IMR-90 (cell line): ENCODE results near the gene KCTD16. TPM values are rescaled to one million over a fixed set of nuclear protein-coding genes. Genes with fewer than 3 reads are reported as not detected.

Source experiments
- ATAC-seq: fragments of 200-7000 bp; cut with Tn5 transposase; 2 replicates; pipeline ENCODE4 v1.9.1; 2020; ENCODE audit warnings: low read depth, mild to moderate bottlenecking, moderate library complexity
- BruUV-seq: library from RNA; stranded (reverse); fragments of 400-500 nt; replicated peaks from 2 replicates; lab custom pipeline; 2021; lab: Mats Ljungman, UMichigan
- CTCF ChIA-PET: fragments of 300-600 bp; formaldehyde crosslinking; extraction: SDS; loops from one replicate; lab custom pipeline; 2021; ENCODE audit warnings: antibody characterized with exemption; lab: Yijun Ruan, JAX
- POLR2A ChIA-PET: fragments of 300-600 bp; sonication (Branson Sonifier 250); formaldehyde crosslinking; loops from one replicate; lab custom pipeline; 2022; ENCODE audit warnings: antibody characterized with exemption; ENCODE audit not compliant: unreplicated experiment; lab: Charles Lee
- DNase-seq: peaks from one replicate; pipeline ENCODE4 v3.0.0; 2013
- H2AFZ ChIP-seq: replicated peaks from 2 replicates; pipeline ENCODE3; 2013; ENCODE audit warnings: low read length, mild to moderate bottlenecking; ENCODE audit not compliant: poor library complexity
- H2AK5ac ChIP-seq: 2 replicates; pipeline ENCODE4 v1.6.1; 2013; ENCODE audit warnings: low read depth, low read length, inconsistent platforms
- H2AK9ac ChIP-seq: replicated peaks from 2 replicates; pipeline ENCODE3; 2013; ENCODE audit warnings: mild to moderate bottlenecking, low read depth, low read length, moderate library complexity; ENCODE audit not compliant: poor library complexity
- H2BK120ac ChIP-seq: 2 replicates; pipeline ENCODE4 v1.6.1; 2013; ENCODE audit warnings: low read depth, low read length, inconsistent platforms
- H2BK15ac ChIP-seq: 3 replicates; pipeline ENCODE4 v1.6.1; 2013; ENCODE audit warnings: low read depth, low read length, inconsistent platforms
- H2BK20ac ChIP-seq: 2 replicates; pipeline ENCODE4 v1.6.1; 2013; ENCODE audit warnings: low read depth, mild to moderate bottlenecking, inconsistent platforms, low read length, moderate library complexity
- H2BK5ac ChIP-seq: 2 replicates; pipeline ENCODE4 v1.6.1; 2013; ENCODE audit warnings: mild to moderate bottlenecking, low read depth, low read length, inconsistent platforms; ENCODE audit not compliant: poor library complexity, severe bottlenecking
- H3K14ac ChIP-seq: replicated peaks from 2 replicates; pipeline ENCODE4 v1.6.1; 2013; ENCODE audit warnings: low read depth, low read length, inconsistent platforms
- H3K18ac ChIP-seq: 2 replicates; pipeline ENCODE4 v1.6.1; 2013; ENCODE audit warnings: low read depth, low read length, control low read depth
- H3K23ac ChIP-seq: 2 replicates; pipeline ENCODE4 v1.6.1; 2013; ENCODE audit warnings: low read depth, low read length, inconsistent platforms
- H3K27ac ChIP-seq: 2 replicates; pipeline ENCODE4 v1.5.1; 2013; ENCODE audit warnings: mild to moderate bottlenecking, control low read depth, low read length; ENCODE audit not compliant: insufficient read depth
- H3K27me3 ChIP-seq: 2 replicates; pipeline ENCODE4 v1.6.1; 2013; ENCODE audit warnings: low read length; ENCODE audit not compliant: control insufficient read depth, insufficient read depth
- H3K36me3 ChIP-seq: 2 replicates; pipeline ENCODE4 v1.6.1; 2013; ENCODE audit warnings: low read length, mixed read lengths; ENCODE audit not compliant: control insufficient read depth, insufficient read depth
- H3K4ac ChIP-seq: 2 replicates; pipeline ENCODE4 v1.6.1; 2013; ENCODE audit warnings: low read depth, low read length, inconsistent platforms
- H3K4me1 ChIP-seq: 2 replicates; pipeline ENCODE4 v1.6.1; 2013; ENCODE audit warnings: low read length, mixed read lengths; ENCODE audit not compliant: control insufficient read depth, insufficient read depth
- H3K4me2 ChIP-seq: 2 replicates; pipeline ENCODE4 v1.6.1; 2013; ENCODE audit warnings: low read depth, mild to moderate bottlenecking, control low read depth, low read length, moderate library complexity
- H3K4me3 ChIP-seq: 2 replicates; pipeline ENCODE4 v1.5.1; 2013; ENCODE audit warnings: low read depth, mild to moderate bottlenecking, control low read depth, low read length, moderate library complexity; ENCODE audit not compliant: insufficient read depth
- H3K56ac ChIP-seq: 2 replicates; pipeline ENCODE4 v1.6.1; 2013; ENCODE audit warnings: low read length, inconsistent platforms; ENCODE audit not compliant: insufficient read depth; ENCODE audit errors: extremely low read depth
- H3K79me1 ChIP-seq, 2 experiments: 2 replicates each; pipeline ENCODE4 v1.6.1; 2013; ENCODE audit warnings: low read length in 2 of 2, inconsistent platforms in 1 of 2, low read depth in 1 of 2
- H3K9ac ChIP-seq: 2 replicates; pipeline ENCODE4 v1.6.1; 2013; ENCODE audit warnings: low read depth, low read length, control low read depth
- H3K9me1 ChIP-seq: 2 replicates; pipeline ENCODE4 v1.6.1; 2013; ENCODE audit warnings: low read length, inconsistent platforms; ENCODE audit not compliant: insufficient read depth
- H3K9me3 ChIP-seq: 2 replicates; pipeline ENCODE4 v1.6.1; 2013; ENCODE audit warnings: low read length; ENCODE audit not compliant: control insufficient read depth, insufficient read depth
- H4K20me1 ChIP-seq: 2 replicates; pipeline ENCODE4 v1.6.1; 2013; ENCODE audit warnings: low read length, inconsistent platforms; ENCODE audit not compliant: insufficient read depth
- H4K5ac ChIP-seq: 2 replicates; pipeline ENCODE4 v1.6.1; 2013; ENCODE audit warnings: mild to moderate bottlenecking, low read depth, low read length, control low read depth
- H4K8ac ChIP-seq, 2 experiments: 2 replicates each; pipeline ENCODE4 v1.6.1; 2013; ENCODE audit warnings: low read depth in 2 of 2, low read length in 2 of 2, control low read depth in 1 of 2, inconsistent platforms in 1 of 2
- H4K91ac ChIP-seq: 2 replicates; pipeline ENCODE4 v1.6.1; 2013; ENCODE audit warnings: low read depth, low read length, inconsistent platforms; ENCODE audit not compliant: insufficient read depth
- CHD1 ChIP-seq: IDR thresholded peaks from 2 replicates; pipeline ENCODE4 v1.6.1; 2012; ENCODE audit warnings: low read depth, low read length, improper control_type of control experiment
- FOS ChIP-seq: fragments of 150-350 bp; IDR thresholded peaks from 2 replicates; pipeline ENCODE4 v1.6.1; 2016; ENCODE audit warnings: low read depth, low read length
- MAFK ChIP-seq: IDR thresholded peaks from 2 replicates; pipeline ENCODE4 v1.6.1; 2012; ENCODE audit warnings: low read depth, low read length, improper control_type of control experiment
- NFE2L2 ChIP-seq: fragments of 150-350 bp; IDR thresholded peaks from 2 replicates; pipeline ENCODE4 v1.6.1; 2016; ENCODE audit warnings: low read depth, mild to moderate bottlenecking, low read length
- RCOR1 ChIP-seq: IDR thresholded peaks from 2 replicates; pipeline ENCODE4 v1.6.1; 2012; ENCODE audit warnings: mild to moderate bottlenecking, low read length, improper control_type of control experiment; ENCODE audit not compliant: insufficient replicate concordance
- WGBS, 2 experiments: methylation state at CpG; one replicate each; pipeline versions ENCODE4 v1.1.5 to v1.1.7; 2013; ENCODE audit warnings: missing lambda C conversion rate in 2 of 2; ENCODE audit not compliant: insufficient read length in 1 of 2; ENCODE audit errors: extremely low coverage in 2 of 2; 5-methylcytosine and 5-hydroxymethylcytosine counted together
- dilution Hi-C: fragments of 300-500 bp; cut with HindIII; formaldehyde crosslinking; loops from one replicate; pipeline ENCODE4 v1.14.3; 2018; ENCODE audit warnings: low sequenced_read_pairs; ENCODE audit not compliant: unreplicated experiment
- in situ Hi-C: fragments of 300-500 bp; cut with MboI; formaldehyde crosslinking; loops from 3 replicates; pipeline ENCODE4 v1.14.3; 2019; ENCODE audit warnings: low sequenced_read_pairs, inconsistent platforms, mixed read lengths
- intact Hi-C: fragments of 100-400 bp; cut with micrococcal nuclease; formaldehyde crosslinking; loops from 2 replicates; pipeline ENCODE4 v1.10.0; 2022
- polyA plus RNA-seq, 3 experiments: library from polyadenylated mRNA; depleted of rRNA; stranded (reverse); fragments of >200 nt; gene quantifications; 2 replicates each; pipeline ENCODE4 v1.2.3, GENCODE V29; 2012; ENCODE audit warnings: low replicate concordance in 1 of 3
- total RNA-seq: library from RNA; depleted of rRNA; stranded (reverse); fragments of >200 nt; gene quantifications from 2 replicates; pipeline ENCODE4 v1.2.3, GENCODE V29; 2012
- TF ChIP-seq, protein P1 (sequence below): conservative IDR thresholded peaks from 2 replicates; pipeline ENCODE4 v1.5.1; 2012; ENCODE audit warnings: mild to moderate bottlenecking, low read depth, low read length, improper control_type of control experiment

The KCTD16 gene
- total and polyA plus RNA-seq, 2 of the 4 experiments (the other 2 are of a cell fraction), result 0.43 to 1.1 TPM

DNA sequence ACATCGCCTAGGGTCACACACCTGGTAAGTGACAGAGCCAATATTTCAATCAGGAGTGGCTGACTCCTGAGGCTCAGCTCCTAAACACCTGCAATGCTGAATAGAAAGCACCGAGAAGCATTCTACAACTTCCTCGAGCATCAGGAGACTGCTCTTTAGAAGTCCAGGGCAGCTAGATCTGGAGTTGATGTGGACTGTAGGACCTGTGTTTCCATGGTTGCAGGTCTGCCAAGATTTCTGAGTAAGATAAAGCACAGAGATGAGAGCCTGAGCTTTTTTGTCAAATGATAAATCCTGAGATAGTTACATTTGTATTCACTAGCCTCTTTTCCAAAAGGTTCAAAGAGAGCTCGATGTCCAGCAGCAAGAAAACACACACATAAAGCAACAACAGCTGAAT lies 44.0 kb upstream of the KCTD16 start:
- Histone ChIP-seq H3K23ac (no peak overlapping the region), H3K56ac (no peak overlapping the region), H3K36me3 (no peaks in the 10 kb centered on the region), H2AFZ (no peak overlapping the region), H3K9me1 (peaks cover 7% of the 10 kb centered on the region; the same call in 1 of the 2 replicates), H3K27ac (no peak overlapping the region), H4K91ac (no peak overlapping the region), H4K5ac (no peak overlapping the region), H3K4me2 (no peak overlapping the region), H2AK5ac (no peak overlapping the region), H2AK9ac (no peak overlapping the region), H3K79me1 (no peaks in the 10 kb centered on the region), H3K14ac (no peak overlapping the region), H2BK5ac (no peak overlapping the region), H4K8ac (no peak overlapping the region), H3K4me3 (no peak overlapping the region), H3K9ac (no peak overlapping the region), H3K18ac (no peak overlapping the region), H2BK120ac (no peak overlapping the region), H3K4me1 (peaks cover 6% of the 10 kb centered on the region), H3K9me3 (no peaks in the 10 kb centered on the region), H2BK15ac (no peak overlapping the region), H3K27me3 (no peaks in the 10 kb centered on the region), H2BK20ac (no peak overlapping the region), H3K4ac (no peak overlapping the region), H4K20me1 (no peaks in the 10 kb centered on the region)
- intact Hi-C loops, result no loop called here
- ChIA-PET CTCF (interaction anchor here (1.6 kb wide), 1 partner anchor 8 kb away, joined by 3 read pairs; no protein-coding TSS in a partner anchor), POLR2A (no interaction called here)
- dilution Hi-C loops, result no loop called here
- WGBS, 2 experiments, result 100% methylated on average over 1 of the region's 4 CpGs; no CpG with 5 or more reads in 1 of the 2 experiments
- in situ Hi-C loops, result no loop called here
- TF ChIP-seq FOS (no peak), RCOR1 (no peak), MAFK (no peak), CHD1 (no peak), NFE2L2 (no peak)
- TF ChIP-seq, protein P1, sequence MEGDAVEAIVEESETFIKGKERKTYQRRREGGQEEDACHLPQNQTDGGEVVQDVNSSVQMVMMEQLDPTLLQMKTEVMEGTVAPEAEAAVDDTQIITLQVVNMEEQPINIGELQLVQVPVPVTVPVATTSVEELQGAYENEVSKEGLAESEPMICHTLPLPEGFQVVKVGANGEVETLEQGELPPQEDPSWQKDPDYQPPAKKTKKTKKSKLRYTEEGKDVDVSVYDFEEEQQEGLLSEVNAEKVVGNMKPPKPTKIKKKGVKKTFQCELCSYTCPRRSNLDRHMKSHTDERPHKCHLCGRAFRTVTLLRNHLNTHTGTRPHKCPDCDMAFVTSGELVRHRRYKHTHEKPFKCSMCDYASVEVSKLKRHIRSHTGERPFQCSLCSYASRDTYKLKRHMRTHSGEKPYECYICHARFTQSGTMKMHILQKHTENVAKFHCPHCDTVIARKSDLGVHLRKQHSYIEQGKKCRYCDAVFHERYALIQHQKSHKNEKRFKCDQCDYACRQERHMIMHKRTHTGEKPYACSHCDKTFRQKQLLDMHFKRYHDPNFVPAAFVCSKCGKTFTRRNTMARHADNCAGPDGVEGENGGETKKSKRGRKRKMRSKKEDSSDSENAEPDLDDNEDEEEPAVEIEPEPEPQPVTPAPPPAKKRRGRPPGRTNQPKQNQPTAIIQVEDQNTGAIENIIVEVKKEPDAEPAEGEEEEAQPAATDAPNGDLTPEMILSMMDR, result no peak
- no peak for ATAC-seq
- no peak for DNase-seq
- BruUV-seq, result no TSS peak
